ENCODE measurements around the gene TMC1. TPM values are rescaled to one million over a fixed set of nuclear protein-coding genes. Genes with fewer than 3 reads are reported as not detected.

The TMC1 gene
- total and polyA plus RNA-seq, 2 of the 8 experiments (the other 6 are each of a cell fraction or from before 2014, with no cell fraction given): 0.95 to 0.98 TPM

- TF ChIP-seq RNF2 (IDR thresholded peaks at IDR 0.05; ENCODE audit: borderline replicate concordance, low read depth, low read length, missing control alignments, poor library complexity, severe bottlenecking): no peak
Observed at GRCh38 chr9:72643651-72644050, 122.2 kb downstream of the TMC1 start (continued).

All from H1 (cell line).